ENCODE data around the gene MED26. TPM values are rescaled to one million over a fixed set of nuclear protein-coding genes. Genes with fewer than 3 reads are reported as not detected.

Gene MED26
- total RNA-seq, 1 experiment from 2014 or later = 8.8 TPM

DNA sequence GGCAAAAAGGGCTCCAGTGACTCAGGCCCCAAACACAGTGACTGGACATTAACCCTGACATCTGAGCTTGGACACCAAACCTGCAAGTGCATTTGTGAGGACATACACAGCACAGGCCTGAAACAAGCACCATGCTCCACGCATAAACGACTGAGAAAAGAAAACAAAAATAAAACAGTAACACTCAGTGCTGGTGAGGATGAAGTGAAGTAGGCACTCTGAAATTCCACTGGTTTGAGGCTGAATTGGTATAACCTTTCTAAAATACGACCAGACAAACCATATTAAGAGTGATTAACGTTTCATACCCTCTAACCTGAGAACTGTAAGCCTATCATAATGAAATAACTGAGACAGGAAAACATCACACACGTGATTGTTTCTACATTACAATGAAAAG is 61.3 kb downstream of the MED26 start:
- H3K9me3 ChIP-seq (ENCODE audit: control insufficient read depth, insufficient read depth, low read depth, low read length) = no peaks in the 10 kb centered on the region
- BruUV-seq (replicated peaks) = no TSS peak
- ChIA-PET CTCF (no interaction called here), POLR2A (no interaction called here)
- no peak overlapping the region for H3K4me3 ChIP-seq (ENCODE audit: low read depth in 2 of 2, low read length in 2 of 2)
- no peak for DNase-seq (ENCODE audit: low read depth, low spot score)
- H3K27me3 ChIP-seq (ENCODE audit: control insufficient read depth, insufficient read depth, low read length) = no peaks in the 10 kb centered on the region
- H3K36me3 ChIP-seq (ENCODE audit: control insufficient read depth, insufficient read depth, low read length) = peaks cover 5% of the 10 kb centered on the region
- intact Hi-C loops (cut with micrococcal nuclease; ENCODE audit: unreplicated experiment) = no loop called here
- TF ChIP-seq, protein P1, sequence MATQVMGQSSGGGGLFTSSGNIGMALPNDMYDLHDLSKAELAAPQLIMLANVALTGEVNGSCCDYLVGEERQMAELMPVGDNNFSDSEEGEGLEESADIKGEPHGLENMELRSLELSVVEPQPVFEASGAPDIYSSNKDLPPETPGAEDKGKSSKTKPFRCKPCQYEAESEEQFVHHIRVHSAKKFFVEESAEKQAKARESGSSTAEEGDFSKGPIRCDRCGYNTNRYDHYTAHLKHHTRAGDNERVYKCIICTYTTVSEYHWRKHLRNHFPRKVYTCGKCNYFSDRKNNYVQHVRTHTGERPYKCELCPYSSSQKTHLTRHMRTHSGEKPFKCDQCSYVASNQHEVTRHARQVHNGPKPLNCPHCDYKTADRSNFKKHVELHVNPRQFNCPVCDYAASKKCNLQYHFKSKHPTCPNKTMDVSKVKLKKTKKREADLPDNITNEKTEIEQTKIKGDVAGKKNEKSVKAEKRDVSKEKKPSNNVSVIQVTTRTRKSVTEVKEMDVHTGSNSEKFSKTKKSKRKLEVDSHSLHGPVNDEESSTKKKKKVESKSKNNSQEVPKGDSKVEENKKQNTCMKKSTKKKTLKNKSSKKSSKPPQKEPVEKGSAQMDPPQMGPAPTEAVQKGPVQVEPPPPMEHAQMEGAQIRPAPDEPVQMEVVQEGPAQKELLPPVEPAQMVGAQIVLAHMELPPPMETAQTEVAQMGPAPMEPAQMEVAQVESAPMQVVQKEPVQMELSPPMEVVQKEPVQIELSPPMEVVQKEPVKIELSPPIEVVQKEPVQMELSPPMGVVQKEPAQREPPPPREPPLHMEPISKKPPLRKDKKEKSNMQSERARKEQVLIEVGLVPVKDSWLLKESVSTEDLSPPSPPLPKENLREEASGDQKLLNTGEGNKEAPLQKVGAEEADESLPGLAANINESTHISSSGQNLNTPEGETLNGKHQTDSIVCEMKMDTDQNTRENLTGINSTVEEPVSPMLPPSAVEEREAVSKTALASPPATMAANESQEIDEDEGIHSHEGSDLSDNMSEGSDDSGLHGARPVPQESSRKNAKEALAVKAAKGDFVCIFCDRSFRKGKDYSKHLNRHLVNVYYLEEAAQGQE (IDR thresholded peaks at IDR 0.05; ENCODE audit: insufficient read depth in 1 of 2, low read depth in 2 of 2, low read length in 1 of 2) = no peak
- no peak for TF ChIP-seq POLR2AphosphoS5 (IDR thresholded peaks at IDR 0.05; ENCODE audit: low read depth, low read length)
- TF ChIP-seq CTCF (IDR thresholded peaks at IDR 0.05) = no peak
- no peak for TF ChIP-seq SIN3A (IDR thresholded peaks at IDR 0.05; ENCODE audit: borderline replicate concordance, insufficient read depth, low read depth, low read length)
- no peak for TF ChIP-seq TCF7L2 (IDR thresholded peaks at IDR 0.05; ENCODE audit: low read depth, low read length)
- H3K4me1 ChIP-seq (ENCODE audit: control insufficient read depth, insufficient read depth, low read length) = peaks cover 3% of the 10 kb centered on the region
- in situ Hi-C loops (cut with HindIII; ENCODE audit: low pct_unique_long_range_greater_than_20kb, low sequenced_read_pairs) = no loop called here
- H3K27ac ChIP-seq (ENCODE audit: low read length) = no peak overlapping the region
- no peak for ATAC-seq

DNA sequence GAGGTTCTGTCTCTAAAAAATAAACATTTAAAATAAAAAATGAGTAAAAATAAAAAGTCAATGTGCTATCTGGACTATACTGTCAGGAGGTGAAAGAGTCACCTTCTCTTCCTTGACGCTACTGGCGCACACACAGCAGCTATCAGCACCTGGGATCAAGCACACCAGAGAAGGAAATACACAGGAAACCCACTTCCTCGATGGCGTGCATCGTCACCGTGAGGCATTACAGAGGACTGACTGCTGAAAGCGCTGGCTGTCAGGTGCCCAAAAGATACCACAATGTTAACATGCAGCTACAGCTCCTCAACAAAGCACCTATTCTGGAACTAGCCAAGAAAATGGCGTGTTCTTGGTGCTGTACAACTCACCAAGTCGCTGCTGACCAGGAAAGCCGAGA is 61.8 kb downstream of the MED26 start:
- Histone ChIP-seq H3K27me3 (ENCODE audit: control insufficient read depth, insufficient read depth, low read length) (no peaks in the 10 kb centered on the region), H3K27ac (ENCODE audit: low read length) (no peak overlapping the region), H3K36me3 (ENCODE audit: control insufficient read depth, insufficient read depth, low read length) (peaks cover 4% of the 10 kb centered on the region; the same call in 1 of the 2 replicates), H3K4me3 (ENCODE audit: low read depth in 2 of 2, low read length in 2 of 2) (no peak overlapping the region), H3K9me3 (ENCODE audit: control insufficient read depth, insufficient read depth, low read depth, low read length) (no peaks in the 10 kb centered on the region), H3K4me1 (ENCODE audit: control insufficient read depth, insufficient read depth, low read length) (peaks cover 3% of the 10 kb centered on the region)
- TF ChIP-seq CTCF (IDR thresholded peaks at IDR 0.05) (no peak), POLR2AphosphoS5 (IDR thresholded peaks at IDR 0.05; ENCODE audit: low read depth, low read length) (no peak), SIN3A (IDR thresholded peaks at IDR 0.05; ENCODE audit: borderline replicate concordance, insufficient read depth, low read depth, low read length) (no peak), TCF7L2 (IDR thresholded peaks at IDR 0.05; ENCODE audit: low read depth, low read length) (no peak)
- TF ChIP-seq, protein P1 (IDR thresholded peaks at IDR 0.05; ENCODE audit: insufficient read depth in 1 of 2, low read depth in 2 of 2, low read length in 1 of 2) = no peak
- ChIA-PET POLR2A (no interaction called here), CTCF (no interaction called here)
- ATAC-seq (no peak), DNase-seq (ENCODE audit: low read depth, low spot score) (no peak)
- in situ Hi-C loops (cut with HindIII; ENCODE audit: low pct_unique_long_range_greater_than_20kb, low sequenced_read_pairs) = no loop called here
- intact Hi-C loops (cut with micrococcal nuclease; ENCODE audit: unreplicated experiment) = no loop called here
- no TSS peak for BruUV-seq (replicated peaks)

Measured in Panc1 (cell line).